Fibroblast of the aortic adventitia (primary cell): ENCODE measurements around the gene PPP2R2C. TPM values are rescaled to one million over a fixed set of nuclear protein-coding genes. Genes with fewer than 3 reads are reported as not detected.

Experiments used
- DNase-seq: peaks from one replicate; pipeline ENCODE4 v3.0.0-alpha.2; 2010; ENCODE audit warnings: low read depth
- H3K4me3 ChIP-seq: 2 replicates; pipeline ENCODE4 v1.5.1; 2011; ENCODE audit warnings: low read depth, mild to moderate bottlenecking, control low read depth, low read length, moderate library complexity
- CTCF ChIP-seq: IDR thresholded peaks from 2 replicates; pipeline ENCODE4 v1.5.1; 2011; ENCODE audit warnings: mild to moderate bottlenecking, low read length, control low read depth, inconsistent platforms; ENCODE audit not compliant: insufficient read depth
- total RNA-seq: library from RNA; depleted of rRNA; stranded (reverse); fragments of >200 nt; gene quantifications from 2 replicates; pipeline ENCODE4 v1.2.3, GENCODE V29; 2012; ENCODE audit warnings: low replicate concordance

PPP2R2C gene
- total RNA-seq, 1 donor, result not detected

GRCh38 chr4:6390356-6390755, 82.1 kb downstream of the PPP2R2C start:
- H3K4me3 ChIP-seq, result no peak overlapping the region
- DNase-seq, result no peak
- TF ChIP-seq CTCF, result no peak

GRCh38 chr4:6389142-6389825, 83.1 kb downstream of the PPP2R2C start:
- TF ChIP-seq CTCF, result no peak
- H3K4me3 ChIP-seq, result no peak overlapping the region
- no peak for DNase-seq

- no peak for DNase-seq
- TF ChIP-seq CTCF, result no peak
- no peak overlapping the region for H3K4me3 ChIP-seq
Measured at GRCh38 chr4:6388713-6389112, 83.7 kb downstream of the PPP2R2C start.

- no peak for DNase-seq
- no peak overlapping the region for H3K4me3 ChIP-seq
Measured at GRCh38 chr4:6387946-6388345, 84.5 kb downstream of the PPP2R2C start.

GRCh38 chr4:6386091-6386490, 86.3 kb downstream of the PPP2R2C start:
- H3K4me3 ChIP-seq, result no peak overlapping the region
- no peak for TF ChIP-seq CTCF
- no peak for DNase-seq

More at GRCh38 chr4:6387946-6388345, 84.5 kb downstream of the PPP2R2C start:
- TF ChIP-seq CTCF, result no peak

GRCh38 chr4:6385288-6385687, 87.1 kb downstream of the PPP2R2C start:
- no peak for TF ChIP-seq CTCF
- H3K4me3 ChIP-seq, result no peak overlapping the region
- DNase-seq, result no peak

- H3K4me3 ChIP-seq, result no peak overlapping the region
- DNase-seq, result no peak
- no peak for TF ChIP-seq CTCF
Measured at GRCh38 chr4:6384541-6384940, 87.9 kb downstream of the PPP2R2C start.
